Measurements from ENCODE around the gene WDR62. TPM values are rescaled to one million over a fixed set of nuclear protein-coding genes. Genes with fewer than 3 reads are reported as not detected.

WDR62 gene
- total and polyA plus RNA-seq, 10 of the 15 experiments (the other 5 are each of a cell fraction or from before 2014, with no cell fraction given), result 0.08 to 20.6 (median 10.9) TPM

GRCh38 chr19:36112678-36113077 is 58.0 kb downstream of the WDR62 start:
- BruUV-seq (replicated peaks), result no TSS peak
- Histone ChIP-seq H3K9me3 (replicated peaks; ENCODE audit: control insufficient read depth, insufficient read depth, low read length) (no peaks in the 10 kb centered on the region), H2AFZ (ENCODE audit: control insufficient read depth, low read depth, low read length) (no peak overlapping the region), H3K36me3 (ENCODE audit: control insufficient read depth in 2 of 2, insufficient read depth in 2 of 2, low read length in 1 of 2) (no peaks in the 10 kb centered on the region; a peak in 2 of 4 replicates), H3K9ac (ENCODE audit: control insufficient read depth, insufficient read depth, low read length) (no peak overlapping the region), H3K4me1 (ENCODE audit: control insufficient read depth, insufficient read depth, low read length) (peaks cover 9% of the 10 kb centered on the region), H3K4me2 (ENCODE audit: control insufficient read depth, insufficient read depth) (no peak overlapping the region), H3K27me3 (replicated peaks in 1 of 2; ENCODE audit: control insufficient read depth in 2 of 2, insufficient read depth in 2 of 2, low read length in 1 of 2) (no peaks in the 10 kb centered on the region), H4K20me1 (ENCODE audit: control insufficient read depth, insufficient read depth) (no peaks in the 10 kb centered on the region), H3K4me3 (no peak overlapping the region), H3K79me2 (ENCODE audit: control insufficient read depth, insufficient read depth, low read length) (peaks cover 24% of the 10 kb centered on the region), H3K27ac (ENCODE audit: control insufficient read depth, insufficient read depth) (no peak overlapping the region)
- RAD21 ChIA-PET (ENCODE audit: unreplicated experiment), result no interaction called here
- 86% methylated on average over 6 of the region's 10 CpGs for WGBS (ENCODE audit: insufficient coverage, insufficient replicate concordance, low lambda C conversion rate, missing lambda C conversion rate)
- in situ Hi-C loops (cut with MboI) (loop anchor here (10.0 kb wide), 1 partner anchor 372 kb away; the partner anchor contains the start of gene ZNF566), intact Hi-C loops (cut with micrococcal nuclease; ENCODE audit: unreplicated experiment) (loop anchor here (10.0 kb wide), 1 partner anchor 1262 kb away; the partner anchor contains the start of gene ZNF527)
- CTCF ChIA-PET, result no interaction called here
- SMC1A ChIA-PET (ENCODE audit: uncharacterized antibody, unreplicated experiment), result no interaction called here
- ATAC-seq (no peak), FAIRE-seq (no peak), DNase-seq (ENCODE audit: low read depth, low spot score) (no peak)
- no peak for TF ChIP-seq SREBF1 (IDR thresholded peaks at IDR 0.05; ENCODE audit: low read length)
- POLR2A ChIA-PET, result interaction anchor here (0.5 kb wide), 1 partner anchor 104 kb away, joined by 4 read pairs; no protein-coding TSS in a partner anchor

- POLR2A ChIA-PET, result interaction anchor here (0.5 to 0.6 kb wide), 2 partner anchors 103 to 518 kb away, joined by 3 to 4 read pairs; no protein-coding TSS in a partner anchor
- ATAC-seq, result no peak
- TF ChIP-seq BHLHE40 (IDR thresholded peaks at IDR 0.05; ENCODE audit: borderline replicate concordance in 1 of 2, low read depth in 2 of 2, low read length in 1 of 2) (no peak), NKRF (conservative IDR thresholded peaks at IDR 0.05) (no peak), NR2F1 (conservative IDR thresholded peaks at IDR 0.05) (no peak), MEF2B (IDR thresholded peaks at IDR 0.05; ENCODE audit: partially characterized antibody, poor library complexity, severe bottlenecking) (no peak), BACH1 (IDR thresholded peaks at IDR 0.05; ENCODE audit: borderline replicate concordance) (no peak), SP1 (IDR thresholded peaks at IDR 0.05; ENCODE audit: low read depth, low read length) (no peak)
- no peak for FAIRE-seq
- SMC1A ChIA-PET (ENCODE audit: uncharacterized antibody, unreplicated experiment), result no interaction called here
- no peak overlapping the region for H2AFZ ChIP-seq (ENCODE audit: control insufficient read depth, low read depth, low read length)
- H3K9me3 ChIP-seq (replicated peaks; ENCODE audit: control insufficient read depth, insufficient read depth, low read length), result no peaks in the 10 kb centered on the region
- H3K27ac ChIP-seq (ENCODE audit: control insufficient read depth, insufficient read depth), result no peak overlapping the region
- H3K9ac ChIP-seq (ENCODE audit: control insufficient read depth, insufficient read depth, low read length), result no peak overlapping the region
- no peaks in the 10 kb centered on the region for H3K27me3 ChIP-seq (replicated peaks in 1 of 2; ENCODE audit: control insufficient read depth in 2 of 2, insufficient read depth in 2 of 2, low read length in 1 of 2)
- RAD21 ChIA-PET (ENCODE audit: unreplicated experiment), result interaction anchor here (1.9 kb wide), 1 partner anchor 99 kb away, joined by 5 read pairs; the partner anchor contains the start of gene ALKBH6
- WGBS (ENCODE audit: insufficient coverage, insufficient replicate concordance, low lambda C conversion rate, missing lambda C conversion rate), result 96% methylated on average over 34 of the region's 34 CpGs
- H3K4me2 ChIP-seq (ENCODE audit: control insufficient read depth, insufficient read depth), result peak overlapping the region; percentile 72
- BruUV-seq (replicated peaks), result no TSS peak
- in situ Hi-C loops (cut with MboI), result loop anchor here (10.0 kb wide), 1 partner anchor 371 kb away; the partner anchor contains the start of gene ZNF566
- H4K20me1 ChIP-seq (ENCODE audit: control insufficient read depth, insufficient read depth), result no peaks in the 10 kb centered on the region
- peaks cover 9% of the 10 kb centered on the region for H3K4me1 ChIP-seq (ENCODE audit: control insufficient read depth, insufficient read depth, low read length)
- H3K79me2 ChIP-seq (ENCODE audit: control insufficient read depth, insufficient read depth, low read length), result peaks cover 24% of the 10 kb centered on the region
- CTCF ChIA-PET, result interaction anchor here (1.8 kb wide), 1 partner anchor 57 kb away, joined by 6 read pairs; no protein-coding TSS in a partner anchor
- intact Hi-C loops (cut with micrococcal nuclease; ENCODE audit: unreplicated experiment), result loop anchor here (10.0 kb wide), 1 partner anchor 1261 kb away; the partner anchor contains the start of gene ZNF527
- no peak for DNase-seq (ENCODE audit: low read depth, low spot score)
- H3K4me3 ChIP-seq, result peak overlapping the region; percentile 89
- peaks cover 0 to 4% of the 10 kb centered on the region in 2 experiments for H3K36me3 ChIP-seq (ENCODE audit: control insufficient read depth in 2 of 2, insufficient read depth in 2 of 2, low read length in 1 of 2)
Measured at GRCh38 chr19:36113425-36113824, 58.7 kb downstream of the WDR62 start.
